ENCODE results near the gene ATG2B. TPM values are rescaled to one million over a fixed set of nuclear protein-coding genes. Genes with fewer than 3 reads are reported as not detected.
A peak's percentile ranks its signal among the peaks of the same experiment; 100 is the strongest.

Gene ATG2B
- total RNA-seq, 2 donors from 2014 or later = 24.5 to 43.3 TPM

- peak; percentile 97 for DNase-seq (ENCODE audit: low spot score)
- Histone ChIP-seq H3K4me3 (peak overlapping the region; percentile 53 to 72), H3K27me3 (replicated peaks; ENCODE audit: insufficient read depth) (no peaks in the 10 kb centered on the region), H3K36me3 (no peaks in the 10 kb centered on the region), H3K27ac (peak overlapping the region; percentile 76 to 80), H3K4me1 (replicated peaks) (no peaks in the 10 kb centered on the region), H3K9me3 (no peaks in the 10 kb centered on the region)
- WGBS = under 1% methylated on average over 65 of the region's 79 CpGs
- peak; percentile 57 for TF ChIP-seq POLR2AphosphoS5 (IDR thresholded peaks at IDR 0.05)
- no peak for TF ChIP-seq POLR2A (IDR thresholded peaks at IDR 0.05)
- TF ChIP-seq CTCF (IDR thresholded peaks at IDR 0.05) = no peak
- intact Hi-C loops (cut with DNase I) = no loop called here
Observed at GRCh38 chr14:96391293-96392118, 28.4 kb upstream of the ATG2B start.

- no peak for DNase-seq (ENCODE audit: low spot score)
- intact Hi-C loops (cut with DNase I) = no loop called here
- TF ChIP-seq CTCF (IDR thresholded peaks at IDR 0.05) = no peak
- TF ChIP-seq POLR2AphosphoS5 (IDR thresholded peaks at IDR 0.05) = no peak
- no peak for TF ChIP-seq POLR2A (IDR thresholded peaks at IDR 0.05)
- peak overlapping the region; percentile 53 to 72 for H3K4me3 ChIP-seq
- no peaks in the 10 kb centered on the region for H3K9me3 ChIP-seq
- no peaks in the 10 kb centered on the region for H3K27me3 ChIP-seq (replicated peaks; ENCODE audit: insufficient read depth)
- WGBS = 4% methylated on average over 13 of the region's 13 CpGs
- peak overlapping the region; percentile 24 to 80 for H3K27ac ChIP-seq
- H3K4me1 ChIP-seq (replicated peaks) = no peaks in the 10 kb centered on the region
- H3K36me3 ChIP-seq = no peaks in the 10 kb centered on the region
Observed at GRCh38 chr14:96390965-96391292, 27.8 kb upstream of the ATG2B start.

- H3K36me3 ChIP-seq = peaks cover 0 to 6% of the 10 kb centered on the region in 2 donors
- intact Hi-C loops (cut with DNase I) = no loop called here
- H3K4me1 ChIP-seq (replicated peaks) = no peaks in the 10 kb centered on the region
- H3K4me3 ChIP-seq = no peak overlapping the region
- no peak for DNase-seq (ENCODE audit: low spot score)
- WGBS = 90% methylated on average over 3 of the region's 3 CpGs
- TF ChIP-seq POLR2AphosphoS5 (IDR thresholded peaks at IDR 0.05) = no peak
- TF ChIP-seq CTCF (IDR thresholded peaks at IDR 0.05) = no peak
- no peak for TF ChIP-seq POLR2A (IDR thresholded peaks at IDR 0.05)
- no peaks in the 10 kb centered on the region for H3K9me3 ChIP-seq
- H3K27ac ChIP-seq = no peak overlapping the region
- no peaks in the 10 kb centered on the region for H3K27me3 ChIP-seq (replicated peaks; ENCODE audit: insufficient read depth)
Observed at GRCh38 chr14:96385385-96385784, 22.2 kb upstream of the ATG2B start.

- no peak overlapping the region for H3K4me3 ChIP-seq
- intact Hi-C loops (cut with DNase I) = no loop called here
- H3K27ac ChIP-seq = no peak overlapping the region
- no peaks in the 10 kb centered on the region for H3K9me3 ChIP-seq
- 76% methylated on average over 1 of the region's 1 CpG for WGBS
- H3K27me3 ChIP-seq (replicated peaks; ENCODE audit: insufficient read depth) = no peaks in the 10 kb centered on the region
- H3K36me3 ChIP-seq = peaks cover 0 to 6% of the 10 kb centered on the region in 2 donors
- TF ChIP-seq POLR2A (IDR thresholded peaks at IDR 0.05) = no peak
- no peak for TF ChIP-seq POLR2AphosphoS5 (IDR thresholded peaks at IDR 0.05)
- TF ChIP-seq CTCF (IDR thresholded peaks at IDR 0.05) = no peak
- no peaks in the 10 kb centered on the region for H3K4me1 ChIP-seq (replicated peaks)
- no peak for DNase-seq (ENCODE audit: low spot score)
Observed at GRCh38 chr14:96384740-96385139, 21.6 kb upstream of the ATG2B start.

- H3K27ac ChIP-seq = no peak overlapping the region
- no peaks in the 10 kb centered on the region for H3K4me1 ChIP-seq (replicated peaks)
- no peaks in the 10 kb centered on the region for H3K9me3 ChIP-seq
- TF ChIP-seq CTCF (IDR thresholded peaks at IDR 0.05) = no peak
- no peak for TF ChIP-seq POLR2AphosphoS5 (IDR thresholded peaks at IDR 0.05)
- TF ChIP-seq POLR2A (IDR thresholded peaks at IDR 0.05) = no peak
- no peak for DNase-seq (ENCODE audit: low spot score)
- H3K4me3 ChIP-seq = no peak overlapping the region
- no peaks in the 10 kb centered on the region for H3K27me3 ChIP-seq (replicated peaks; ENCODE audit: insufficient read depth)
- intact Hi-C loops (cut with DNase I) = no loop called here
- peaks cover 0 to 6% of the 10 kb centered on the region in 2 donors for H3K36me3 ChIP-seq
- 72% methylated on average over 1 of the region's 1 CpG for WGBS
Observed at GRCh38 chr14:96384053-96384452, 20.9 kb upstream of the ATG2B start.

Measured in prostate gland (tissue), 2 donors.